ENCODE data around the gene IL6. TPM values are rescaled to one million over a fixed set of nuclear protein-coding genes. Genes with fewer than 3 reads are reported as not detected.

IL6 gene
- total and polyA plus RNA-seq, 9 of the 15 experiments (the other 6 are each of a cell fraction or from before 2014, with no cell fraction given) = 0.76 to 2.9 (median 1.5) TPM

GRCh38 chr7:22725585-22725984 lies 1.4 kb upstream of the IL6 start:
- DNase-seq (ENCODE audit: extremely low read depth in 1 of 4, low spot score in 3 of 4) = peak; percentile 50 to 72 (median 58)
- POLR2A ChIA-PET = interaction anchor here (0.8 to 4.2 kb wide), 5 partner anchors 13 to 165 kb away, joined by 3 to 21 read pairs (median 4); no protein-coding TSS in a partner anchor
- intact Hi-C loops (cut with micrococcal nuclease) = loop anchor here (1.0 to 5.0 kb wide), 4 partner anchors 43 to 347 kb away; no protein-coding TSS in a partner anchor
- TF ChIP-seq CREB3 (tag; conservative IDR thresholded peaks at IDR 0.05; ENCODE audit: low read depth) = peak; percentile 52; the same call in 1 of the 2 replicates
- TF ChIP-seq BRD9 (IDR thresholded peaks at IDR 0.05; ENCODE audit: low read depth, partially characterized antibody) = no peak
- peak; percentile 15; the same call in 1 of the 2 replicates for TF ChIP-seq ZNF584 (CRISPR knock-in tag; IDR thresholded peaks at IDR 0.05; ENCODE audit: low read depth)
- no peak for TF ChIP-seq HDAC2 (IDR thresholded peaks at IDR 0.05)
- TF ChIP-seq MLLT1 (IDR thresholded peaks at IDR 0.05) = peak in 1 of 2 experiments; percentile 30; a peak in 1 of 4 replicates
- peak; percentile 58 for TF ChIP-seq REST (IDR thresholded peaks at IDR 0.05; ENCODE audit: borderline replicate concordance)
- TF ChIP-seq REST (CRISPR knock-in tag; IDR thresholded peaks at IDR 0.05; ENCODE audit: low read depth) = no peak
- TF ChIP-seq SRF (CRISPR knock-in tag; IDR thresholded peaks at IDR 0.05) = peak in 1 of 2 experiments; percentile 82; a peak in 1 of 4 replicates
- TF ChIP-seq CEBPB (tag; IDR thresholded peaks at IDR 0.05) = peak; percentile 74
- peak; percentile 44 for TF ChIP-seq SMARCA4 (IDR thresholded peaks at IDR 0.05)

More at GRCh38 chr7:22725585-22725984, 1.4 kb upstream of the IL6 start:
- Histone ChIP-seq H3K9ac (ENCODE audit: insufficient read depth in 1 of 2, low read depth in 2 of 2, low read length in 2 of 2) (peak overlapping the region in 1 of 2 experiments; percentile 22; a peak in 3 of 4 replicates), H2AFZ (ENCODE audit: low read depth, low read length) (peak overlapping the region; percentile 89), H3K4me3 (no peak overlapping the region), H3K4me2 (ENCODE audit: insufficient read depth, low read length) (peak overlapping the region; percentile 75), H3K36me3 (ENCODE audit: control insufficient read depth, insufficient read depth, low read length) (no peaks in the 10 kb centered on the region), H3K4me1 (replicated peaks in 1 of 2; ENCODE audit: control insufficient read depth in 2 of 2, insufficient read depth in 2 of 2, low read length in 2 of 2) (peaks cover 16 to 58% of the 10 kb centered on the region in 2 experiments), H3K9me1 (ENCODE audit: control insufficient read depth, insufficient read depth, low read length) (no peaks in the 10 kb centered on the region), H3K27ac (ENCODE audit: extremely low read depth, low read depth, low read length) (peak overlapping the region; percentile 29), H3K9me3 (replicated peaks; ENCODE audit: control insufficient read depth, insufficient read depth, low read depth, low read length) (no peaks in the 10 kb centered on the region), H3K79me2 (ENCODE audit: control insufficient read depth, insufficient read depth, low read length) (peaks cover 2% of the 10 kb centered on the region; the same call in 1 of the 3 replicates), H4K20me1 (replicated peaks; ENCODE audit: control insufficient read depth, insufficient read depth, low read length) (no peaks in the 10 kb centered on the region), H3K27me3 (ENCODE audit: control insufficient read depth in 2 of 2, insufficient read depth in 2 of 2, low read length in 2 of 2) (no peaks in the 10 kb centered on the region)
- BruUV-seq (replicated peaks) = no TSS peak
- FAIRE-seq = peak; percentile 75
- CTCF ChIA-PET (ENCODE audit: low intra/inter-chr PET ratio) = interaction anchor here (0.8 to 3.1 kb wide), 5 partner anchors 65 to 330 kb away, joined by 3 to 52 read pairs (median 4); no protein-coding TSS in a partner anchor
- in situ Hi-C loops (cut with MboI) = loop anchor here (25.0 kb wide), 1 partner anchor 613 kb away; no protein-coding TSS in a partner anchor
- peak; percentile 37 for ATAC-seq
- 9% methylated on average over 9 of the region's 9 CpGs for WGBS (ENCODE audit: insufficient coverage, low coverage, missing lambda C conversion rate)
